NB4 (cell line): ENCODE measurements around the gene RGS13.

Experiments
- CTCF ChIP-seq: IDR thresholded peaks from one replicate; pipeline ENCODE4 v1.5.1; 2012; ENCODE audit warnings: low read depth, low read length
- MAX ChIP-seq: IDR thresholded peaks from 2 replicates; pipeline ENCODE4 v1.6.1; 2011; ENCODE audit warnings: low read depth, low read length
- MYC ChIP-seq: IDR thresholded peaks from 2 replicates; pipeline ENCODE4 v1.6.1; 2011; ENCODE audit warnings: low read depth, low read length
- POLR2A ChIP-seq: IDR thresholded peaks from 2 replicates; pipeline ENCODE4 v1.6.1; 2011; ENCODE audit warnings: mild to moderate bottlenecking; ENCODE audit not compliant: insufficient read length; ENCODE audit errors: extremely low read depth

- no peak for TF ChIP-seq CTCF
- TF ChIP-seq POLR2A, result no peak
- no peak for TF ChIP-seq MYC
- TF ChIP-seq MAX, result no peak
These were observed 7.4 kb upstream of the RGS13 start for GRCh38 chr1:192628396-192629057.
